GM19467 (cell line): ENCODE data around the gene UNC13D.
"Not testable (repeated sequence)": the region's sequence is repeated elsewhere in the genome, so short reads cannot be mapped to it uniquely, and the experiment has no call there.

ENCODE experiments used
- ATAC-seq: cut with Tn5 transposase; IDR thresholded peaks from one replicate; pipeline ENCODE4 v1.9.1; 2021; ENCODE audit warnings: mild to moderate bottlenecking, moderate library complexity; ENCODE audit not compliant: unreplicated experiment

The UNC13D gene

DNA sequence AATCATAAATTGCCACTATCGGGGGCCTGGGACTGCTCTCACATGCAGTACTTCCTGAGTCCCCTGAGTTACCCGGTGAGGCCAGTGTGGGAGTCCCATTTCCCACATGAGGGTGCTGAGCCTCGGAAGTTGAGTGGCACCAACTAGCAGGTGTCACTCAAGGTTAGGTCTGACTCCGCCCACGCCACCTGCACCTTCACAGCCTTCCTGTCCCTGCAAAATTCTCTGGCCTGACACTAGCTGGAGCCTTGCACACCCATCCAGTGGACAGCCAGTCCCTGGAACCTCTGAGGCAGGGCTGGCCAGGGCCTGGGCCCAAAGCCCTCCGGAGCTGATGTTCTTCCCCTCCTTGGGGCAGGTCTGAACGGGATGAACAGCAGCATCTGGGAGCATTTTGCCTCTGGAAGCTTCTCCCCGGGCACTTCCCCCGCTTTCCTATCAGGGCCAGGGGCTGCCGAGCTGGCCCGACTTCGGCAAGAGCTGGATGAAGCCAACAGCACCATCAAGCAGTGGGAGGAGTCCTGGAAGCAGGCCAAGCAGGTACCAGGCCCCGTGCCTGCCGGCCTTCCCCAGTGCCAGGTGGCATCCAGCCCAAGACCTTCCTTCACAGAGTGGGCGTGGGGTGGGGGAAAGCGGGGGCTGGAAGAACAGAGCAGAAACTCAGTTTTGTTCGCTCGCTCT, 21.9 kb downstream of the UNC13D start:
- no peak for ATAC-seq

DNA sequence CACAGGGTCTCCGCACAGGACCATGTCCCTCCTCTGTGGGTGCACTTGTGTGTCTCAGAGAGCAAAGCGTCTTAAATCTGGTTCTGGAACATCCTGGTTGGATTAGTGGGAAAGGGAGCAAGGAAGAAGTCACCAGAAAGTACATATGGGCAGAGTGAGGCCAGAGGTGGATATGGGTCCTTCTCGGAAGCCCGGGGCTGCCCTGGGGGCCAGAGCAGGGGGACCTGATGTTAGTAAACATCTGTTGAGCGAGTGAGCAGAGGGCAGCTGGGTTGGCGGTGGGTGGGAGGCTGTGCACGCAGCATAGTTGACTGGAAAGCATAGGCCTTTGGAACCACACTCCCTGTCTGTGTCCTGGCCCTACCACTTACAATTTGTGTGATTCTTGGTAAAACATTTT, 22.7 kb downstream of the UNC13D start:
- ATAC-seq: no peak

- no peak for ATAC-seq
These were observed 23.8 kb downstream of the UNC13D start for GRCh38 chr17:75820094-75821080.

DNA sequence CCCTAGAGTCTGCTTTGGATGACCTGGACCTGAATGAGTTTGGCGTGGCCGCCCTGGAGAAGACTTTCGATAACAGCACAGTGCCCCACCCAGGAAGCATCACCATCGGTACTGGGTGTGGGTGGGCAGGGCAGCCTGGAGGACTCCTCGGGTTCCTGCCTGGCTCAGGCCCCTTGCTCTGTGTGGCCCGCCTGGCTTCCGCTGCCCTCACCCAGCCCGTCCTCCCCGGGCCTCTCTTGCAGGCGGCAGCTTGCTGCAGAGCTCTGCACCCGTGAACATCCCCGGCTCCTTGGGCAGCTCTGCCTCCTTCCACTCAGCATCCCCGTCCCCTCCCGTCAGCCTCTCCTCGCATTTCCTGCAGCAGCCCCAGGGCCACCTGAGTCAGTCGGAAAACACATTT, 24.5 kb downstream of the UNC13D start:
- ATAC-seq: no peak

GRCh38 chr17:75819116-75819515, 25.1 kb downstream of the UNC13D start:
- ATAC-seq: no peak

GRCh38 chr17:75818326-75818885, 25.8 kb downstream of the UNC13D start:
- ATAC-seq: no peak

- ATAC-seq: no peak
These were observed 26.6 kb downstream of the UNC13D start for GRCh38 chr17:75817571-75817970.

DNA sequence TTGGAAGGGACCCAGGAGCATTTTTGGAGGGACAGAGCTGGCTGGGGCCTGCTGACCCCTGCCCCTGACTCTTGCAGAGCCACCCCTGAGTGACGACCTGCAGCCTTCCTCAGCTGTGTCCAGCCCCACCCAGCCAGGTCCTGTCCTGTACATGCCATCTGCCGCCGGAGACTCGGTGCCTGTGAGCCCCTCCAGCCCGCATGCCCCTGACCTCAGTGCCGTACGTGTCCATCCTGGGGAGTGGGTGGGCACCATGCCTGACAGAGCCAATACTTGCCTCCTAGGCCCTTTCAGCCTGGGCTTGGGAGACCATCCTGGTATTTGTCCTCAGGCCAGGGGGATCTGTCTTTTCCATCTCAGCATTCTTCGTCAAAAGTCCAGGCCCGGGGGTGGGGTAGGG, 27.5 kb downstream of the UNC13D start:
- ATAC-seq: no peak

- no peak for ATAC-seq
These were observed 28.8 kb downstream of the UNC13D start for GRCh38 chr17:75815399-75815798.

DNA sequence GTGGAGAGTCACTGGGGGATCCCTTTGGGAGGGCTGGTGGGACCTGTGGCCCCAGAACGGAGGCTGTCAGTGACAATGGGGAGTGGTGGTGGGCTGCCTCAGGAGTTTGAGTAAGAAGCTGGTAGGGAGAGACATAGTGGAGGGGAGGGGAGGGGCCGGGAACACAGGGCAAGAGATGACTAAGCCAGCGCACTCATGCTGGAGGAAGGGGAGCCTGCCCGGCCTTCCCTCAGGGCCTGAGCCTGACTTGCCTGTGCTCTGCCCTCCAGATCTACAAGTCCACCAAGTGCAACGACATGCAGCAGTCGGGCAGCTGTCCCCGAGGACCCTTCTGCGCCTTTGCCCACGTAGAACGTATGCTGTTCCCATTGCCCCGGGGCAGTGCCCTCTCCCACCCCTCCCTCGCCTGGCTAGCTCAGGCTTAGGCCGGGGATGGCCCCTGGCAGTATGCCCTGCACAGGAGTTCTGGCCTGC, 29.3 kb downstream of the UNC13D start:
- no peak for ATAC-seq

- ATAC-seq: no peak
These were observed 30.2 kb downstream of the UNC13D start for GRCh38 chr17:75814021-75814395.

GRCh38 chr17:75813081-75814020, 30.9 kb downstream of the UNC13D start:
- no peak for ATAC-seq

GRCh38 chr17:75812096-75813013, 31.8 kb downstream of the UNC13D start:
- ATAC-seq: no peak

DNA sequence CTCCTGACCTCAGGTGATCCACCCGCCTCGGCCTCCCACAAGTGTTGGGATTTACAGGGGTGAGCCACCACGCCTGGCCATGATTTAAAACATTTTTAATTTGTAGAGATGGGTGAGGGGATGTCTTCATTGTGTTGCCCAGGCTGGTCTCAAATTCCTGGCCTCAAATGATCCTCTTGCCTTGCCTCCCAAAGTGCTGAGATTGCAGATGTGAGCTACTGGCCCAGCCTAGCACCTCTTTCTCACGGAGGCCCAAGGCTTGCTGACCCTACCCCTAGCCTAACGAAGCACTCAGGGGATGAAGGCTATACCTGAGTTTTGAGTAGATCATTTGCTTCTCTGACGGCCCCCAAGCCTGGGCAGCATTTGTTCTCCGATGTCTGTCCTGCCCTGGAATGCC, 33.0 kb downstream of the UNC13D start:
- no peak for ATAC-seq

DNA sequence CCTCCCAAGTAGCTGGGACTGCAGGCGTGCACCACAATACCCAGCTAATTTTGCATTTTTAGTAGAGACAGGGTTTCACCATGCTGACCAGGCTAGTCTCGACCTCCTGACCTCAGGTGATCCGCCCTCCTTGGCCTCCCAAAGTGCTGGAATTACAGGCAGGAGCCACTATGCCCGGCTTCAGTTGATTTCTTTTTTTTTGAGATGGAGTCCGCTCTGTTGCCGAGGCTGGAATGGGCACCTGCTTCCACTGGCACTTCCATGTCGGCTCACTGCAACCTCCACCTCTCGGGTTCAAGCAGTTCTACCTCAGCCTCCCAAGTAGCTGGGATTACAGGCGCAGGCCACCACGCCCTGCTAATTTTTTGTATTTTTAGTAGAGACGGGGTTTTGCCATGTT, 33.4 kb downstream of the UNC13D start:
- not testable (repeated sequence) for ATAC-seq

DNA sequence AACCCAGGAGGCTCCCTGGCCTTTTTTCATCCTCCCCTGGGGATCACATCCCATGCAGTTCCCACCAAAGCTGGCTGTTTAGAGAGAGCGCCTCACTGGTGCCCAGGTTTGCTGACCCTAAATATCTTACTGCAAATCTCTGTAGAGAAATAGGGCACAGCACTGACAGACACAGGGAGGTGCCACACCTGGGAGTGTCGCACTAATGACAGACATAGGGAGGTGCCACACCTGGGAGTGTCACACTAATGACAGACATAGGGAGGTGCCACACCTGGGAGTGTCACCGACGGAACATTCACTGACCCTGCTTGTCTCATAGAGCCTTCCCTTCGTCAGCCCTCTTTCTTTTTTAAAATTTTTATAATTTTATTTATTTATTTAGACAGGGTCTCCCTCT, 34.0 kb downstream of the UNC13D start:
- no peak for ATAC-seq

DNA sequence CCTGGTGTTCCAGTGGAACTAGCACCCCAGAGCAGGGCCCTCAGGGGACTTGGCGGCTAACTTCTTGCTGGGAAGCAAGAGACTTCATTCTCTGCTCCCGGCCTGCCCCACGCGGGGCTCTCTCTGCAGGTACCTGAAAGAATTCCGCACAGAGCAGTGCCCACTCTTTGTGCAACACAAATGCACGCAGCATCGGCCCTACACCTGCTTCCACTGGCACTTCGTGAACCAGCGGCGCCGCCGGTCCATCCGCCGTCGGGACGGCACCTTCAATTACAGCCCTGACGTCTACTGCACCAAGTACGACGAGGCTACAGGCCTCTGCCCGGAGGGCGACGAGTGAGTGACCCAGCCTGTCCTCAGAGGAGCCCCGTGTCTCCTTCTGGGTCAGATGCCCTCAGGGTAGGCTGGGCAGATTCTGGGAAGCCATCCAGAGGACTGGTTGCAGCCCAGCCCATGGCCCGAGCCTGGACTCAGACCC, 34.5 kb downstream of the UNC13D start:
- no peak for ATAC-seq

DNA sequence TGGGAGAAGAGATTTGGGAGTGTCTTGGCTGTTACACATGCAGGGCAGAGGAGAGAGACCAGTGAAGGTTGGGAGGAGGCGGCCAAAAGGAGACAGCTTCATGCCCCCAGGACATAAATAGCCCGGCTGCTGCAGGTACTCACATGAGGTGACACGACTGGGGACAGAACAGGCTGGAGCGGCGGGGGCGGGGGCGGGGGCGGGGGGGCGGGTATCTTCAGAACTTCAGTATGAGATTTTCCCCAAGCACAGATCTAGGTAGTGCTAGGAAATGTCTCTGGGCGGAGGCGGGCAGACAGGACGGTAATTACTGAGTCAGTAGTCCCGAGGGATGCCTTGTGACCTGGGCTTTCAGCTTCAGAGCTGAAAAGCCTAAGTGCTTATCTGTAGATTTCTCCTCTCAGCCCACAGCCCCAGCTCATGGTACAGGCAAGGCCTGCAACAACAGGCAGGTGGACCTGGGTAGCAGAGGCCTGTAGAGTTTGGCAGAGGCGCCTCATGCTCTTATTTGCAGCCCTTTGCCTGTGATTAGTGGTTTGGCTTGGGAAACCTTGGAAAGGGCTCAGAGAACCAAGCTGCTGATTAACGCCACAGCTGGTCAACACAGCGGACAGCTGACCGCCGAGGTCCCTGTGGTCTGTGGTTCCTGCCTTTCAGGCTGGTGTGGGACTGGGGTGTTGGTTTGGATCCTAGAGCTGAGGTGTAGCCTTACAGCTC, 35.1 kb downstream of the UNC13D start:
- ATAC-seq: no peak

DNA sequence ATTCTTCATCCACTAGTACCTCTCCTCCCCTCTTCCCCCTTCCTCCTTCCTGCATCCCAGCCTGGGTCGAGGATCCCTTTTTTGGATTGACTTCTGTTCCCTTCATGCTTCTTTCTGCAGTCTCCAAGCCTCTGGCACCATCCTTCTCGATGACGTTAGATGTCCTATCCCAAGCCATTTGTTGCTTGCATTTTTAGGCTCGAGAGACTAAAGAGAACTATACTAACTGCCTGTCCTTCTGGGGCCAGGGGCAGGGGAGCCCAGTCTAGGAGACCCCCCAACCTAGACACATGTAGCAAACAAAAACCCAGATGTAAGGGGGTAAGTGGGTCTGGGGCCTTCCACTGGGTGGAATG, 35.7 kb downstream of the UNC13D start:
- ATAC-seq: no peak
